ENCODE measurements around the gene ATAD1.
"Not testable (repeated sequence)": the region's sequence is repeated elsewhere in the genome, so short reads cannot be mapped to it uniquely, and the experiment has no call there.

Gene ATAD1

DNA sequence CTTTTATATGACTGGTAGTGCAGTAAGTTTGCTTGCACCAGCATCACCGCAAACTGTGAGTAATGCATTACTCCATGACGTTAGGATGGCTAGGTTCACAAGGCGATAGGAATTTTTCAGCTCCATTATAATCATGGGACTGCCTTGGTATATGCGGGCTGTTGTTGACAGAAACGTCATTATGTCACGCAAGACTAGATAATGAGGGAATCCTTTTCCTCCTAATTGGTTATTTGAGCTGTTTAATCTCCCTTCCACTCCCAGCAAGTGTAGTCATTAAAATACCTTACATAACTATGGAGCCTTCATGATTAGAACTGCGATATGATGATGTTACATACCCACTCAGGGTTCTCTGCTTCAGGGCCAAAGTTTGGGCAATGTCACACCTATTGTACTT lies 28.0 kb upstream of the ATAD1 start:
- DNase-seq = no peak

DNA sequence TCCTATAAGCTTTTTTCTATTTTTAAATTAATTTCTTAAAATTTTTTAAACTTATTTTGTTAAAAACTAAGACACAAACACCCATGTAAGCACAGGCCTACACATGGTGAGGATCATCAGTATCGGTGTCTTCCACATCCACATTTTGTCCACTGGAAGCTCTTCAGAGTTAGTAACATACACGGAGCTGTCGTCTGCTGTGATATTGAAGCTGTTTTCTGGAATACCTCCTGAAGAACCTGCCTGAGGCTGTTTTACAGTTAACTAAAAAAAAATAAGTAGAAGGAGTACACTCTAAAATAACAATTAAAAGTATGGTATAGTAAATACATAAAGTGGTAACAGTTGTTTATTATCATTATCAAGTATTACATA lies 27.6 kb upstream of the ATAD1 start:
- no peak for DNase-seq

DNA sequence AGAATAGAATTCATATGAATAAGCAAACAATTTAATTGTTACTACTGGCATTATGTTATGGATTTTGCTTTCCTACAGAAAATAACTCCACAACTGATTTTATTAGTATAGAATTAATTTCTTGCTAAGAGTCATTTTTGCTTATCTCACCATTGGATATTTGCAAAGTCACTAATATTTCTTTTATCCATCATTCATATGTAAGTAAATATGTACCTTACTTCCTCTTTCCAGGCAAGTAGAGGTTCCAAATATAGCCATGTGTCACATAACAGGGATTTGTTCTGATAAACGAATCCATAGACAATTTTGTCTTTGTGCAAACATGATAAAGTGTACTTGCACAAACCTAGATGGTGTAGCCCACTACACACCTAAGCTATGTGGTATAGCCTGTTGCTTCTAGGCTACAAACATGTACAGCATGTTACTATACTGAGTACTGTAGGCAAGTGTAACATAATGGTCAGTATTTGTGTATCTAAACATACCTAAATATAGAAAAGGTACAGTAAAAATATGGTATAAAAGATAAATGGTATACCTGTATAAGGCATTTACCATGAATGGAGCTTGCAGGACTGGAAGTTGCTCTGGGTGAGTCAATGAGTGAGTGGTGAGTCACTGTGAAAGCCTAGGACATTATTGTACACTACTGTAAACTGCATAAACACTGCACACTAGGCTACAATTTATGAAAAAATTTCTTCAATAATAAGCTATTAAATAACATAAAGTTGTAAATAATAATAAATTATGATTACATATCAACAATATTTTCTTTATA lies 27.0 kb upstream of the ATAD1 start:
- DNase-seq = no peak

DNA sequence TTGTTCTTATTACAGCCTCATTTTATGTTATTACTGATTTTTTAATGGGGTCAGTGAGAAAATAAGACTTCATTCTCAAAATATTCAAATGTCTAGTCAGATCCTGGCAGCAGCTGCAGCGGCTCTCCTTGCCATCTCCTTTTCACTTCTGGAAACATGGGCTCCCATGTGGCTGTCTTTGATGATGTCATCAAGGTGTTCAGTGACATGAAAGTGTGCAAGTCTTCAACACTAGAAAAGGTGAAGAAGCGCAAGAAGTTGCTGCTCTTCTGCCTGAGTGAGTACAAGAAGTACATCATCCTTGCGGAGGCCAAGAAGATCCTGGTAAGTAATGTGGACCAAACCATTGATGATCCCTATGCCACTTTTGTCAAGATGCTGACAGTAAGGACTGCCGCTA lies 25.7 kb upstream of the ATAD1 start:
- no peak for DNase-seq

- DNase-seq = no peak
Observed at GRCh38 chr10:87842776-87843497, 24.9 kb upstream of the ATAD1 start.

DNA sequence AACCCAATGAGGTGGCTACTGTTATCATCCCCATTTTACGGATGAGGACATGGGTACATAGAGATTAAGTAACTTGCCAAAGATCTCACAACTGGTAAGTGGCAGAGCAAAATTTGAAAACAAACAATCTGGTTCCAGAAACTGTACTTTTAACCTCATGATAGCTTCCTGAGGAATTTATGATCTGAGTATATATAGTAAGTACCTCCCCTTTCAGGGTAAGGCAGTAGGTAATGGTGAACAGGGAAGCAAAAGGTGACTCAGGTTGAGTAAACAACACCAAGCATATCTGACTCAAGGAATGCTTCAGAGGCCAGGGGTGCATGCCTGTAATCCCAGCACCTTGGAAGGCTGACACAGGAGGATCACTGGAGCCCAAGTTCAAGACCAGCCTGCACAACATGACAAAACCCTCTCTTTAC lies 24.2 kb upstream of the ATAD1 start:
- no peak for DNase-seq

- no peak for DNase-seq
Observed at GRCh38 chr10:87841186-87841585, 23.2 kb upstream of the ATAD1 start.

DNA sequence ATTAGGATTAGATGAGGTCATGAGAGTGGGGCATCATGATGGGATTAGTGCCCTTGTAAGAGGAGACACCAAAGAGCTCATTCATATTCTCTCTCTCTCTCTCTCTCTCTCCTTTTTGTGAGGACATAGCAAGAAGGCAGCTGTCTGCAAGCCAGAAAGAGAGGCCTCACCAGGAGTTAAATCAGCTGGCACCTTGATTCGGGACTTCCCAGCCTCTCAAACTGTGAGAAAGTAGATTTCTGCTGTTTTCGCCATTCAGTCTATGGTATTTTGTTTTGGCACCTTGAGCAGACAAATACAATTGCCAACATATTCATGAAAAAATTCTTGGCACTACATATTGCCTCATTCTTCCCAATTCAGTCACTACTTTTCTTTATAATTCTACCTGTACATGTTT lies 20.6 kb upstream of the ATAD1 start:
- no peak for DNase-seq

GRCh38 chr10:87837445-87837844 lies 19.4 kb upstream of the ATAD1 start:
- DNase-seq = no peak

GRCh38 chr10:87836098-87836497 lies 18.1 kb upstream of the ATAD1 start:
- DNase-seq = no peak

- DNase-seq = no peak
Observed at GRCh38 chr10:87829986-87830729, 12.1 kb upstream of the ATAD1 start.

DNA sequence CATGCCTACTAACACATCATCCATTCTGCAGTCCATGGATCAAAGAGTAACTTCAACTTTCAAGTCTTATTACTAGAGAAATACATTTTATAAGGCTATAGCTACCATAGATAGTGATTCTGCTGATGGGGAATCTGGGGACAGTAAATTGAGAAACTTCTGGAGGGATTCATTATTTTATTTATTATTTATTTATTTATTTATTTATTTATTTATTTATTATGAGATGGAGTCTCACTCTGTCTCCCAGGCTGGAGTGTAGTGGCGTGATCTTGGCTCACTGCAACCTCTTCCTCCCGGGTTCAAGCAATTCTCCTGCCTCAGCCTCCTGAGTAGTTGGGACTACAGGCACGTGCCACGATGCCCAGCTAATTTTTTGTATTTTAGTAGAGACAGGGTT lies 11.0 kb upstream of the ATAD1 start:
- not testable (repeated sequence) for DNase-seq

DNA sequence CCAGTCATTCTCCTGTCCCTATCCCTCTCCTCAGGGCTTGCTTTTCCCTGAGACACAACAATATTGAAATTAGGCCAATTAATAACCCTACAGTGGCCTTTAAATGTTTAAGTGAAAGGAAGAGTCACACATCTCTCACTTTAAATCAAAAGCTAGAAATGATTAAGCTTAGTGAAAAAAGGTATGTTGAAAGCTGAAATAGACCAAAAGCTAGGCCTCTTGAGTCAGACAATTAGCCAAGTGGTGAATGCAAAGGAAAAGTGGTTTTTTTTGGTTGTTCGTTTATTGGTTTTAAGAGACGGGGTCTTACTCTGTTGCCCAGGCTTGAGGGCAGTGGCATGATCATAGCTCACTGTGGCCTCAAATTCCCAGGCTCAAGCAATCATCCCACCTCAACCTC lies 9.7 kb upstream of the ATAD1 start:
- no peak for DNase-seq

GRCh38 chr10:87826653-87827052 lies 8.6 kb upstream of the ATAD1 start:
- DNase-seq = no peak

DNA sequence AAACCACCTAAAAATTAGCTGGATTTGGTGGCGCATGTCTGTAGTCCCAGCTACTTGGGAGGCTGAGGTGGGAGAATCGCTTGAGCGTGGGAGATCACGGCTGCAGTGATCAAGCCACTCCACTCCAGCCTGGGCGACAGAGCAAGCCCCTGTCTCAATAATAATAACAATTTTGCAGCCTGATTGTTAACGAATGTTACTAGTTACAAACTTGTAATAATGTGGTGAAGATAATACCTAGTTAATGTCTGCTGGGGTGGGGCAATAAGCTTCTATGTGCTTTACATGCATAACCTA lies 1.2 kb upstream of the ATAD1 start:
- DNase-seq = no peak

GRCh38 chr10:87818505-87819288 lies 671 bp upstream of the ATAD1 start:
- DNase-seq = peak; percentile 59

GRCh38 chr10:87816898-87817608 lies 973 bp downstream of the ATAD1 start:
- DNase-seq = no peak

GRCh38 chr10:87816163-87816897 lies 1.7 kb downstream of the ATAD1 start:
- DNase-seq = no peak

DNA sequence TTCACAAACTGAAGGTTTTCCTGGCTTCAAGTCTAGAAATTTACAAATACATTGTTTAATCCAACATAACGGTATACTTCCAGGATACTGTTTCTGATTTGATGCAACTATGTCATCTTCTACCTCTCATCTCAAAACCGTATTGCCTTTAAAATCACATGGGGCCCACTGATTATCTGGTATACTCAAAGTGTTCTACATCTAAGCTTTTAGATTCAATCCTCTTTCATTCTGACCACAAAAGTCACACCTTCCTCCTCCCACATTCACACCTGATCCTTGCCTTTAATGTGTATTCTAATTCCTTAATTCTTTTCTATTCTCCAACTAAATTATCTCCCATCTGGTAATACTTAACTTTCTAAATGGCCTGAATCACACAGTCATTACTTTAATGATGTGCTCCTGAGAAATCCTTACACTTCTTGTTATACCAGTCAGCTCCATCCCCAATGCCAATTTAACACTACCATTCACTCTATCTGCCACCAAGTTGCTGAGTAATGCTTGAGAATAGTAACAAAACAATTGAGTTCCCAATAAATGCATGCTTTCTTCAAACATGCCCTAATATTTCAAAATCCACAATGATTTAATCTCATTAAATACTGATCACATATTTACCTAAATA lies 13.0 kb downstream of the ATAD1 start:
- no peak for DNase-seq

DNA sequence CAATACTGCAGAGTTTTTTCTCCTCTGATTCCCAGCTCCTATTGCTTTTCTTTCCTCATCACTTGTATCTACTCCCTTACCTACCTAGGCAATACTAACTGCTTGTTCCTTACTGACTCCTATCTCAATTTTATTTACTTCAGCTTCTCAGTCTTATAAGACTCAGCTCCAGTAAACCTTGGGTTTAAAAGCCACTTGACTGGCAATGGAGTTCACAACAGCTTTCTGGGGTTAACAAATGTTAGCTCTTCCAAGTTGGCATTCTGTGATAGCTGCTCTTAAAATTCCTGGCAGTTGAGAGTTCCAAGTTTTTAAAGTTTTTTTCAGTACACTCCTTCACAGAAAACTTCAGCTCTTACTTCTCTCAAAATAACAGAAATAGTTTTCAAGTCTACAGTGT lies 14.2 kb downstream of the ATAD1 start:
- DNase-seq = no peak

- DNase-seq = no peak
Observed at GRCh38 chr10:87803328-87803727, 14.7 kb downstream of the ATAD1 start.
